ENCODE data around the gene HELZ.

GRCh38 chr17:67072885-67073284 is 172.1 kb downstream of the HELZ start:
- TF ChIP-seq CTCF (IDR thresholded peaks at IDR 0.05 in 8 of 11, conservative IDR thresholded peaks at IDR 0.05 in 3 of 11) = no peak
- TF ChIP-seq POLR2AphosphoS5 (IDR thresholded peaks at IDR 0.05) = no peak
